Aorta (tissue), 5 donors: Measurements from ENCODE around the gene WDR93. TPM values are rescaled to one million over a fixed set of nuclear protein-coding genes. Genes with fewer than 3 reads are reported as not detected.
A peak's percentile ranks its signal among the peaks of the same experiment; 100 is the strongest.

Experiments
- ATAC-seq: fragments of 200-7000 bp; cut with Tn5 transposase; one replicate; pipeline ENCODE4 v1.9.1; 2022; ENCODE audit warnings: moderate library complexity; ENCODE audit not compliant: low FRiP score
- DNase-seq, 2 donors: peaks; one replicate each; pipeline ENCODE4 v3.0.0-alpha.2; 2020
- H3K27ac ChIP-seq, 2 donors: one replicate each; pipeline ENCODE4 v1.5.1; 2013; ENCODE audit warnings: low read length in 2 of 2, mild to moderate bottlenecking in 2 of 2, moderate library complexity in 2 of 2, control low read depth in 1 of 2, inconsistent platforms in 1 of 2, low read depth in 1 of 2
- H3K27me3 ChIP-seq, 2 donors: one replicate each; pipeline ENCODE4 v1.6.1; 2013; ENCODE audit warnings: control low read depth in 1 of 2, low read length in 1 of 2, mild to moderate bottlenecking in 1 of 2, moderate library complexity in 1 of 2; ENCODE audit not compliant: insufficient read depth in 2 of 2, control insufficient read depth in 1 of 2
- H3K36me3 ChIP-seq, 2 donors: one replicate each; pipeline ENCODE4 v1.6.1; 2013; ENCODE audit warnings: control low read depth in 1 of 2, low read length in 1 of 2, mild to moderate bottlenecking in 1 of 2; ENCODE audit not compliant: insufficient read depth in 2 of 2, control insufficient read depth in 1 of 2
- H3K4me1 ChIP-seq, 2 donors: one replicate each; pipeline ENCODE4 v1.6.1; 2013; ENCODE audit warnings: low read length in 2 of 2, control low read depth in 1 of 2, mild to moderate bottlenecking in 1 of 2, moderate library complexity in 1 of 2; ENCODE audit not compliant: insufficient read depth in 2 of 2, control insufficient read depth in 1 of 2
- H3K4me3 ChIP-seq, 2 donors: one replicate each; pipeline ENCODE4 v1.5.1; 2013; ENCODE audit warnings: low read length in 2 of 2, control low read depth in 1 of 2, mild to moderate bottlenecking in 1 of 2
- H3K9me3 ChIP-seq: one replicate; pipeline ENCODE4 v1.6.1; 2013; ENCODE audit warnings: mild to moderate bottlenecking, low read length; ENCODE audit not compliant: control insufficient read depth
- WGBS, 2 donors: extraction: QIAGEN DNeasy Blood & Tissue Kit; methylation state at CpG; one replicate each; pipeline ENCODE4 v1.1.7; 2013; 5-methylcytosine and 5-hydroxymethylcytosine counted together
- intact Hi-C, 2 donors: fragments of 100-400 bp; cut with DNase I; formaldehyde crosslinking; loops; one replicate each; pipeline versions ENCODE4 v1.14.2 to v1.15.0; 2022
- polyA plus RNA-seq, 2 donors: library from polyadenylated mRNA; stranded (reverse); fragments of 200-250 nt; gene quantifications; one replicate each; pipeline ENCODE4 v1.2.3, GENCODE V29; 2013
- total RNA-seq, 2 donors: library from RNA; stranded (reverse); fragmentation: NEBNext Ultra II Directional; extraction: Animal tissue kit (Norgen Biotek cat#: 25700); gene quantifications; one replicate each; pipeline ENCODE4 v1.2.1, GENCODE V29; 2021
- donor health status: healthy with polysubstance abuse.
- donor health status: Bipolar disorder and iron deficiency.
- donor health status: DM: no; HTN: no; CAD: no.
- donor health status: DM: no; HTN: no; CAD: no.
- donor health status: DM: yes; HTN: yes; CAD: no.

WDR93 gene
- total and polyA plus RNA-seq, 4 donors: 0.84 TPM; not detected in 3

DNA sequence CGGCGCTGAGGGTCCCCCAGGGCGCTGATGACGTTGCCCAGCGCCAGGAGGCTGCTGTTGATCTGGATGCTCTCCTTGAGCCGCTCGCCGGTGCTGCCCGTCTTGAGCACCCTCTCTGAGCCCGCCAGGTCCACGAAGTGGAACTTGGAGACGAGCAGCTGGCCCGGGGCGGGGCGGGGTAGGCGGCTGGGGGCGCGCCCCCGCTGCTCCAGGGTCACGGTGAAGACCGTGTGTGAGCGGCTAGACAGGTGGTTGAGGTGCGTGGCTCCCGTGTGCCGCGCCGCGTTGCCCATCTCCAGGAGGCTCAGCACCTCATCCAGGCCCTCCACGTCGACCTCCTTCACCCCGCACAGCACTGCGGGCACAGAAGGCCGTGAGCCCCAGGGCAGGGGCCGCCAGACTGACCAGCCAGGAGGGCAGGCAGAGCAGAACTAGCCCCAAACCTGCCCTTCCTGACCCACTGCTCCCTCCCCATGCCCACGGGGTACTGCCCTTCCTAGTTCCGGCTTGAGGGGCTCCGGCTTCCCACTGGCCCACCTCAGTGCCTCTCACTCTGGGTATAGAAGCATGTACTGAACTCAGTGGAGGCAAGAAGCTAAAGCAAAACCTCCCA is 41.5 kb upstream of the WDR93 start:
- 96% methylated on average over 37 of the region's 37 CpGs for WGBS, 2 donors
- ATAC-seq: no peak
- intact Hi-C loops: loop anchor here (5.0 to 10.0 kb wide), 4 partner anchors 33 to 226 kb away; partner anchors contain the start of genes MESP1 (in 2 of the 2), PEX11A (in 1 of the 2) and WDR93 (in 1 of the 2)

DNA sequence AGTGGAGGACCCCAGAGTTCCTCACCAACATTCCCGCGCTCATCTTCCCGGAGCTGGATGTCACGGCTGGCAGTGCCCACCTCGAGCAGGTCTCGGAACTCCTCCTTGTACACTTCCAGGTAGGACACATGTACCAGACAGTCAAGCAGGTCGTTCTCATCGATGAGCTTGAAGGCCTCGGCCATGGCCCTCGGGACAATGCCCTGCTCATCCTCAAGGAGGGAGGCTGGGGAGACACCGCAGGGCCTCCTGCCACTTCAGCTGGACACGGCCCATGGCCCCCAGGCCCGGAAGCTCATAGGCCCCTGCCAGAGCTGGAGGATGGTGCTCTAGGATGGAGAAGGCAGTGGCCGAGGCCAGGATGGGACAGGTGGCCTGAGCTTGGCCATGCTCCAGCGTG is 40.9 kb upstream of the WDR93 start:
- 90 to 92% methylated on average over 15 of the region's 15 CpGs for WGBS, 2 donors
- H3K4me3 ChIP-seq: no peak overlapping the region
- H3K36me3 ChIP-seq: no peaks in the 10 kb centered on the region
- H3K27ac ChIP-seq: no peak overlapping the region
- no peaks in the 10 kb centered on the region for H3K4me1 ChIP-seq
- DNase-seq (peak in 1 of 2 donors; percentile 59), ATAC-seq (no peak)
- intact Hi-C loops: loop anchor here (1.0 to 10.0 kb wide), 5 partner anchors 33 to 225 kb away; partner anchors contain the start of genes MESP1 (in 2 of the 2), PEX11A (in 1 of the 2) and WDR93 (in 1 of the 2)
- H3K27me3 ChIP-seq: no peaks in the 10 kb centered on the region
- H3K9me3 ChIP-seq: no peaks in the 10 kb centered on the region

More for the DNA sequence above, 41.5 kb upstream of the WDR93 start:
- no peak overlapping the region for H3K27ac ChIP-seq
- H3K9me3 ChIP-seq: no peaks in the 10 kb centered on the region
- no peaks in the 10 kb centered on the region for H3K27me3 ChIP-seq
- no peak overlapping the region for H3K4me3 ChIP-seq
- DNase-seq: peak in 1 of 2 donors; percentile 75
- no peaks in the 10 kb centered on the region for H3K36me3 ChIP-seq
- H3K4me1 ChIP-seq: no peaks in the 10 kb centered on the region

DNA sequence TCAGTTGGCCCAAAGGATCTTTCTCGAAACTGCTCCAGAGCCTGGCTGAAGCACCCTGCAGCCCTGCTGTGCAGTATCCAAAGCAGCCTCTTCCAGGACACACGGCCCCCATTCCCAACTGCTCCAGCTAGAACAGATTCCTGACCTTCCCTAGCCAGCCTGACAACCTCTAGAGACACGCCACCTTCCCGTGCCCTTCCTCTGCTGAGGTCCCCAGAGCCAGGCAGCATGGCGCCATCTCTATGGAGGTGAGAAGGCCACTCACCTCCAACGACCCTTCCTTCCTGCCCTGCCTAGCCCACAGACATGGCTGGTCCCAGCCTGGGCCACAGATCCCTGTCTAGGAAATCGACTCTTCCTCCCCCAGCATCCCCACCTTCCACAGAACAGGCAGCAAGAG is 38.5 kb upstream of the WDR93 start:
- Histone ChIP-seq H3K4me3 (no peak overlapping the region), H3K27me3 (no peaks in the 10 kb centered on the region), H3K4me1 (no peaks in the 10 kb centered on the region), H3K9me3 (no peaks in the 10 kb centered on the region), H3K27ac (no peak overlapping the region), H3K36me3 (no peaks in the 10 kb centered on the region)
- intact Hi-C loops: no loop called here
- WGBS, 2 donors: 79 to 82% methylated on average over 7 of the region's 7 CpGs
- DNase-seq: peak in 1 of 2 donors; percentile 31
- ATAC-seq: no peak

DNA sequence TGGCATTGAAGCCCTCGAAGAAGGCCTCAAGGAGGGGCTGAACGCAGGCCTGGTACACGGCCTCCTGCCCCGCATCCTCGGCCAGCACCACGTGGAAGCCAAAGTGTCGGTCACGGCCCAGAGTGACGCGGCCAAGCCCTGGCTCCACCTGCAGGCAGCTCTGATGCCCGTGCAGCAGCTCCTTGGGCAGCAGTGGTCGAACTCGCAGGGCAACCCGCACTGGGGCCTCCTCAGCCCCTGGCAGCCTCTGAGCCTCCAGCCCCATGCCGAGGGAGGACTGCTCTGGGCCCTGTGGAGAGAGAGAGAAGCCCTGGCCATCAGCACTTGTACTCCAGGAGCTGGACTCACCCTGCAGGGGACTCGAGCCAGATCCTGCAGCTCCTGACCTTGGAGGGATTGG is 37.9 kb upstream of the WDR93 start:
- Histone ChIP-seq H3K36me3 (no peaks in the 10 kb centered on the region), H3K27ac (no peak overlapping the region), H3K9me3 (no peaks in the 10 kb centered on the region), H3K4me1 (no peaks in the 10 kb centered on the region), H3K4me3 (no peak overlapping the region), H3K27me3 (no peaks in the 10 kb centered on the region)
- WGBS, 2 donors: 81 to 82% methylated on average over 15 to 16 of the region's 16 CpGs
- peak in 1 of 2 donors; percentile 59 for DNase-seq
- intact Hi-C loops: no loop called here
- no peak for ATAC-seq

DNA sequence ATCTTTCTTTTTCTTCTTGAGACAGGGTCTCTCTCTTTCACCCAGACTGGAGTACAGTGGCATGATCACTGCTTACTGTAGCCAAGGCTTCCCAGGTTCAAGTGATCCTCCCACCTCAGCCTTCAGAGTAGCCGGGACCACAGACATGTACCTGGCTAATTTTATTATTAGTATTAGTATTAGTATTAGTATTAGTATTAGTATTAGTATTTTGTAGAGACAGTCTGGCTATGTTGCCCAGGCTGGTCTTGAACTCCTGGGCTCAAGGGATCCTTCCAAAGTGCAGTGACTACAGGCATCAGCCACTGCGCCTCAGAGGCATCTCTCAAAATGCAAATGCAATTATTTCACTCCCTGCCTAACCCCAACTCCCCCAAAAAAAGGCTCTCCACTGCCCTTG is 37.0 kb upstream of the WDR93 start:
- WGBS, 2 donors: 95 to 98% methylated on average over 2 of the region's 2 CpGs
- no peak for DNase-seq
- no peak overlapping the region for H3K4me3 ChIP-seq

DNA sequence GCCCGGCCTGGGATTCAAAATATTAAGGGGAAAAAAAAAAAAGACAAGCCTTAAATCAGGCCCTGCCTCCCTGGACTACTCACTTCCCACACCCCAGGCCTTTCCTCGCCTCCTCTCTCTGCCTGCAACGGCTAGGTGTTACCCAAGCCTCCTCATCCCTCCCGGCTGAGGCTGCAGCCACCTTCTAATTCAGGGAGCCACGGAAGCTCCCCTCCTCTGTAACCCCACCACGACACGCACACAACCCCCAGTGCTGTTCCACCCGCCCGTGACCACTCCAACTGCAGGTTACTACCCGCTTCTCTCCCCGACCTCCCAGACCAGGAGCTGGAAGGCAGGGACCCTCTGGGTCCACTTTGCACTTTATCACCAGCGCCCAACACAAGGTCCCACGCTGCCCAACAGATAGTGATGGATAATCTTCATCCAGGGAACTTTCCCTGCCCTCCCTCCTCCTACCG is 36.3 kb upstream of the WDR93 start:
- H3K27ac ChIP-seq: no peak overlapping the region
- peak overlapping the region; percentile 69 to 92 for H3K4me3 ChIP-seq
- peak; percentile 55 to 73 for DNase-seq
- intact Hi-C loops: loop anchor here in 1 of 2 donors (2.0 kb wide), 1 partner anchor 40 kb away; no protein-coding TSS in a partner anchor
- H3K4me1 ChIP-seq: no peaks in the 10 kb centered on the region
- ATAC-seq: no peak
- WGBS, 2 donors: 18 to 20% methylated on average over 14 of the region's 14 CpGs
- no peaks in the 10 kb centered on the region for H3K27me3 ChIP-seq
- no peaks in the 10 kb centered on the region for H3K36me3 ChIP-seq
- H3K9me3 ChIP-seq: no peaks in the 10 kb centered on the region

More for the DNA sequence above, 37.0 kb upstream of the WDR93 start:
- no peaks in the 10 kb centered on the region for H3K36me3 ChIP-seq
- no peaks in the 10 kb centered on the region for H3K27me3 ChIP-seq
- H3K9me3 ChIP-seq: no peaks in the 10 kb centered on the region
- intact Hi-C loops: no loop called here
- no peak overlapping the region for H3K27ac ChIP-seq
- ATAC-seq: no peak
- H3K4me1 ChIP-seq: no peaks in the 10 kb centered on the region

DNA sequence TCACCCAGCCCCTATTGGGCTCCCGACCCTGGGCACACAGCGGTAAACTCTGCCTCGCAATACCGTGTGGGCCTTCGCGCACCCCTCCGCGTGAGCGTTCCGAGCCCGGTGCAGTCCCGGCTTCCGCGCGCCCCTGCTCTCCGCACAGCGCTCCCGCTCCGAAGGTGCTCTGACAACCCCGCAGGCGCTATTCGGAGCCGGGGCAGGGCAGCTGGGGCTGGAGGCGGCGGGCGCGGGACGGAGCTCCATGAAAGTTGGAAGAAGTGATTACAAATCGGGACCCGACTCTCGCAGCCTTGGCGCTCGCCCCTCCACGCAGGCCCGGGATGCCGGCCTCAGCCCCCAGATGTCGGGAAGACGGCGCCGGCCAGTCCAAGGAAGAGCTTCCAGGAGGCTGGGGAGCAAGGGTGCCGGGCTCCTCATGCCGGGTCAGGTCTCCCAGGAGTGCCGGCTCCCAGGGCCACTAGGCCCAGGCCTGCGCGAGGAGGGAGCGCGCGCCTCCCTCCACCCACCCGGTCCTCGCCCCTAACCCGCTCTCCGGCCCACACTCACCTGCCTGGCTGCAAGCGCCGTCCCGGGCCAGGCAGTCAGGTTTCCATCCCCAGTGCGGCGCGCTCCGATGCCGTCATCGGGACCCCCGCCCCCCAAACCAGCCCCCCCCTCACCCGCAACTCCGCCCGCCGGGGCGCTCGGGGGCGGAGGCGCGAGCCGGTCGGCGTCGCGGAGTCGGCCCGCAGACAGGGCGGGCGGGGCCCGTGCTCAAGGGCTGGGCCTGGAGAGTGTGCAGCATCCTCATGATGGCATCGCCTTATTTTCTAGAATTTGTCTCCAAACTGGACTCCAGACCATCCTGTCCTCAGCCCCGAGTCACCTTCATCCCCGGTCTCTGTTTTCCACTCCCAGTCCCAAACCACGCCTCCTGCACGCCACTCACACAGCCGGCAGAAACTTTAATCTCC is 35.5 kb upstream of the WDR93 start, which contains the start of gene KIF7:
Gene KIF7, minus strand, starts transcription at position 621 of the 959 bp plus-strand sequence. CDS start 2,537 bp downstream, outside the sequence.
- no peaks in the 10 kb centered on the region for H3K4me1 ChIP-seq
- H3K9me3 ChIP-seq: no peaks in the 10 kb centered on the region
- no peaks in the 10 kb centered on the region for H3K27me3 ChIP-seq
- ATAC-seq (peak; percentile 87), DNase-seq (peak in 1 of 2 donors; percentile 82)
- 1% methylated on average over 81 to 87 of the region's 87 CpGs for WGBS, 2 donors
- no peaks in the 10 kb centered on the region for H3K36me3 ChIP-seq
- peak within 1 kb of the TSS in 1 of 2 donors; percentile 59 for H3K27ac ChIP-seq
- H3K4me3 ChIP-seq: peak within 1 kb of the TSS; percentile 69 to 92
- intact Hi-C loops: loop anchor here in 1 of 2 donors (2.0 kb wide), 1 partner anchor 40 kb away; no protein-coding TSS in a partner anchor

DNA sequence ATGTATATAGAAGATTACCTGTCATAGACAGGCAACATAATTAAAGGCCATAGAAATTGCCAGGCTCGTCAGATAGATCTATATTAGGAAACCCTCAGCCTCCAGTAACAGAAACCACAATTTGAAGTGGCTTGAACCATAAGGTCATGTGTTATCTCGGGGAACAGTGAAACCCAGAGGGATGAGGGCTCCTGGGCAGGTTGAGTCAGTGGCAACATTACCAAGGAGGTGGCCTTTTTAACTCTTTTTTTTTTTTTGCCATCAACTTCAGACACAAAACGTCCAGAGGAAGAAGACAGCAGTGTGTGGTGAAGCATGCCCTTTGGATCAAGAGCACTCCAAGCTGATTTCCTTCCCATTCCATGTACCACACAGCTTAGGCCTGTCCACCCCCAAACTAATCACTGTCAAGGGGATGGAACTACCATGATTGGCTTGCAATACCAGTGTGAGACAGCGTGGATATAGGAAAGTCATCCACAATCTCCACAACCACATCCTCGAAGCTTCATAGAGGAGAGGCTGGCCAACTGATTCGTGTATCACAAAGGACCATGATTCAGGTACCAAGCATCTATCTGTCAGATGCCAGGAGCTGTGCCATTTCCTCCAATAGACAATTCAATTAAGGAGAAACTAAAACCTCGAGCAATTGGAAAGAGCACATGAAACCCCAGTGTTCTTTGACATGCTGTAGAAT is 34.3 kb upstream of the WDR93 start:
- WGBS, 2 donors: 78 to 80% methylated on average over 7 of the region's 7 CpGs
- H3K4me3 ChIP-seq: no peak overlapping the region
- no peaks in the 10 kb centered on the region for H3K36me3 ChIP-seq
- H3K4me1 ChIP-seq: no peaks in the 10 kb centered on the region
- H3K27ac ChIP-seq: no peak overlapping the region
- no peak for ATAC-seq
- intact Hi-C loops: no loop called here
- no peak for DNase-seq
- no peaks in the 10 kb centered on the region for H3K9me3 ChIP-seq
- H3K27me3 ChIP-seq: no peaks in the 10 kb centered on the region
